ENCODE measurements around the gene NDUFS2. TPM values are rescaled to one million over a fixed set of nuclear protein-coding genes. Genes with fewer than 3 reads are reported as not detected.
"Not testable (repeated sequence)": the region's sequence is repeated elsewhere in the genome, so short reads cannot be mapped to it uniquely, and the experiment has no call there.

The NDUFS2 gene
- total RNA-seq, 1 donor from 2014 or later, result 107 TPM

DNA sequence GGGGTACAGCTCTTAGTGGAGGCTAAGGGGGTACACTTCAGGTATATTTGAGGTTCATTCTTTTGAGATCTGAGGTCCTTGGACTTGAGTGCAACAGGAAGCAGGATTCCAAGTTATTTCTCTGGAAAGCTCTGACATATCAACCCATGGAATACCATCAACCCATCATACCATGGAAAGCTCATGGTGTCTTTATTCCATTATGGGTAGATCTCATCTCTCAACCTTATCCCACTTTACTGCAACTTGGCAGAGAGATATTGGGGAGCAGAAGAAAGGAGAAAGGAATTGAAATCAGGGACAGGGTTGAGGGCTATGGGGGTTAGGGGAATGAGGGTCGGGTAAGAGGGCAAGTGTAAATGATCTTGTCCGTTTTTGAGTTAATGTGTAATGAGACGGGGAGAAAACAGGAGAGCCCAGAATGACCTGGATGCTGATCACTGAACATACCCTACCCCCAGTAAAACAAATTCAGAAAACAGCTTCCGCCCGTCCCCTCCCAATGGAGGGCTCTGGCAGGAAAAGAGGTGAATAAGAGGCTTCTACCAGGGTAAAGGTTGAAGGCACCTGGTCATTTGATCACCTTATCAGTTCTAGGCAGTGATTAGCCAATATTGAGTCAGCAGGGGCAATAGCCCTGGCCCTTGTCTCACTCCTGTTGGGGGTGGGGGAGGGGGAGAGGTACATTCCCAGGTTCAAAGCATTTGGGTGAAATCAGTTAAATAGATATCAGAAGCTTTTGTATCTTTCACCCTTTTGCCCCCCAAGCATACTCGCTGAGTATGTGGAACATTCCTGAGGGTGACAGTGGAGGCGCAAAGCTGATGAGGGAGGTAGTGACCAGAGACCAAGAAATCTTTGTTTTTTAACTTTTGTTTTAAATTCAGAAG lies 21.9 kb downstream of the NDUFS2 start:
- Histone ChIP-seq H3K4me1 (peaks cover 7 to 16% of the 10 kb centered on the region in 2 donors), H3K36me3 (peaks cover 5 to 12% of the 10 kb centered on the region in 2 donors), H3K27me3 (no peaks in the 10 kb centered on the region), H3K27ac (no peak overlapping the region), H3K9me3 (no peaks in the 10 kb centered on the region), H3K4me3 (no peak overlapping the region)
- DNase-seq (ENCODE audit: low spot score in 2 of 2), result no peak
- TF ChIP-seq, protein P1, sequence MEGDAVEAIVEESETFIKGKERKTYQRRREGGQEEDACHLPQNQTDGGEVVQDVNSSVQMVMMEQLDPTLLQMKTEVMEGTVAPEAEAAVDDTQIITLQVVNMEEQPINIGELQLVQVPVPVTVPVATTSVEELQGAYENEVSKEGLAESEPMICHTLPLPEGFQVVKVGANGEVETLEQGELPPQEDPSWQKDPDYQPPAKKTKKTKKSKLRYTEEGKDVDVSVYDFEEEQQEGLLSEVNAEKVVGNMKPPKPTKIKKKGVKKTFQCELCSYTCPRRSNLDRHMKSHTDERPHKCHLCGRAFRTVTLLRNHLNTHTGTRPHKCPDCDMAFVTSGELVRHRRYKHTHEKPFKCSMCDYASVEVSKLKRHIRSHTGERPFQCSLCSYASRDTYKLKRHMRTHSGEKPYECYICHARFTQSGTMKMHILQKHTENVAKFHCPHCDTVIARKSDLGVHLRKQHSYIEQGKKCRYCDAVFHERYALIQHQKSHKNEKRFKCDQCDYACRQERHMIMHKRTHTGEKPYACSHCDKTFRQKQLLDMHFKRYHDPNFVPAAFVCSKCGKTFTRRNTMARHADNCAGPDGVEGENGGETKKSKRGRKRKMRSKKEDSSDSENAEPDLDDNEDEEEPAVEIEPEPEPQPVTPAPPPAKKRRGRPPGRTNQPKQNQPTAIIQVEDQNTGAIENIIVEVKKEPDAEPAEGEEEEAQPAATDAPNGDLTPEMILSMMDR (IDR thresholded peaks at IDR 0.05), result no peak
- intact Hi-C loops (cut with DNase I), result no loop called here

- not testable (repeated sequence) for H3K27me3 ChIP-seq; H3K27ac ChIP-seq; DNase-seq (ENCODE audit: low spot score in 2 of 2); H3K9me3 ChIP-seq; H3K4me3 ChIP-seq
- intact Hi-C loops (cut with DNase I), result loop anchor here (5.0 kb wide), 1 partner anchor 143 kb away; the partner anchor contains the start of gene CFAP126
- H3K36me3 ChIP-seq, result peaks cover 11 to 19% of the 10 kb centered on the region in 2 donors
- peaks cover 7 to 16% of the 10 kb centered on the region in 2 donors for H3K4me1 ChIP-seq
Measured at GRCh38 chr1:161224695-161225087, 22.5 kb downstream of the NDUFS2 start.

- DNase-seq (ENCODE audit: low spot score in 2 of 2), result no peak
- H3K27ac ChIP-seq, result peak overlapping the region; percentile 33 to 38
- peak overlapping the region in 1 of 2 donors; percentile 94 for H3K4me3 ChIP-seq
- H3K27me3 ChIP-seq, result no peaks in the 10 kb centered on the region
- intact Hi-C loops (cut with DNase I), result loop anchor here (5.0 kb wide), 1 partner anchor 142 kb away; the partner anchor contains the start of gene CFAP126
- H3K4me1 ChIP-seq, result peaks cover 7 to 16% of the 10 kb centered on the region in 2 donors
- no peaks in the 10 kb centered on the region for H3K9me3 ChIP-seq
- TF ChIP-seq, protein P1 (IDR thresholded peaks at IDR 0.05), result no peak
- H3K36me3 ChIP-seq, result peaks cover 12 to 23% of the 10 kb centered on the region in 2 donors
Measured at GRCh38 chr1:161225178-161225533, 23.0 kb downstream of the NDUFS2 start.

GRCh38 chr1:161225534-161226319 lies 23.6 kb downstream of the NDUFS2 start, which contains the start of gene TOMM40L:
TOMM40L (plus strand) TSS chr1:161226060; CDS start chr1:161226490, 430 bp downstream.
- H3K4me3 ChIP-seq, result peak within 1 kb of the TSS; percentile 84 to 94
- peaks cover 12 to 28% of the 10 kb centered on the region in 2 donors for H3K36me3 ChIP-seq
- TF ChIP-seq, protein P1 (IDR thresholded peaks at IDR 0.05), result peak in 2 of 3 experiments; percentile 27 to 36
- DNase-seq (ENCODE audit: low spot score in 2 of 2), result peak; percentile 79 to 96
- H3K27ac ChIP-seq, result peak within 1 kb of the TSS; percentile 51 to 65
- H3K4me1 ChIP-seq, result peaks cover 7 to 16% of the 10 kb centered on the region in 2 donors
- intact Hi-C loops (cut with DNase I), result loop anchor here (1.0 to 5.0 kb wide), 3 partner anchors 23 to 142 kb away; partner anchors contain the start of genes CFAP126, NDUFS2 and SDHC
- no peaks in the 10 kb centered on the region for H3K9me3 ChIP-seq
- H3K27me3 ChIP-seq, result no peaks in the 10 kb centered on the region

- peak overlapping the region; percentile 51 to 65 for H3K27ac ChIP-seq
- peaks cover 12 to 28% of the 10 kb centered on the region in 2 donors for H3K36me3 ChIP-seq
- H3K9me3 ChIP-seq, result no peaks in the 10 kb centered on the region
- DNase-seq (ENCODE audit: low spot score in 2 of 2), result no peak
- H3K4me1 ChIP-seq, result peaks cover 7 to 16% of the 10 kb centered on the region in 2 donors
- no peaks in the 10 kb centered on the region for H3K27me3 ChIP-seq
- intact Hi-C loops (cut with DNase I), result loop anchor here (1.0 to 5.0 kb wide), 3 partner anchors 24 to 141 kb away; partner anchors contain the start of genes CFAP126, NDUFS2 and SDHC
- H3K4me3 ChIP-seq, result peak overlapping the region; percentile 84 to 94
- TF ChIP-seq, protein P1 (IDR thresholded peaks at IDR 0.05), result no peak
Measured at GRCh38 chr1:161226320-161226711, 24.1 kb downstream of the NDUFS2 start.

All from ascending aorta (tissue), 2 donors.